Loucy (cell line): ENCODE results near the gene STPG4.

Source experiments
- CTCF ChIP-seq: fragments of 200-600 bp; sonication (generic); conservative IDR thresholded peaks from 2 replicates; pipeline ENCODE4 v1.5.1; 2014; ENCODE audit warnings: mild to moderate bottlenecking, antibody characterized with exemption, low read length
- EZH2phosphoT487 ChIP-seq: fragments of 200-600 bp; IDR thresholded peaks from 2 replicates; pipeline ENCODE4 v1.6.1; 2018; ENCODE audit warnings: antibody characterized with exemption, mild to moderate bottlenecking, moderate library complexity, borderline replicate concordance

GRCh38 chr2:47089083-47089464 lies 66.0 kb downstream of the STPG4 start:
- no peak for TF ChIP-seq CTCF
- no peak for TF ChIP-seq EZH2phosphoT487
